Measurements from ENCODE around the gene SCN5A. TPM values are rescaled to one million over a fixed set of nuclear protein-coding genes. Genes with fewer than 3 reads are reported as not detected.
A peak's percentile ranks its signal among the peaks of the same experiment; 100 is the strongest.

The SCN5A gene
- total and polyA plus RNA-seq, 4 donors: 1.6 to 2.4 (median 1.9) TPM

DNA sequence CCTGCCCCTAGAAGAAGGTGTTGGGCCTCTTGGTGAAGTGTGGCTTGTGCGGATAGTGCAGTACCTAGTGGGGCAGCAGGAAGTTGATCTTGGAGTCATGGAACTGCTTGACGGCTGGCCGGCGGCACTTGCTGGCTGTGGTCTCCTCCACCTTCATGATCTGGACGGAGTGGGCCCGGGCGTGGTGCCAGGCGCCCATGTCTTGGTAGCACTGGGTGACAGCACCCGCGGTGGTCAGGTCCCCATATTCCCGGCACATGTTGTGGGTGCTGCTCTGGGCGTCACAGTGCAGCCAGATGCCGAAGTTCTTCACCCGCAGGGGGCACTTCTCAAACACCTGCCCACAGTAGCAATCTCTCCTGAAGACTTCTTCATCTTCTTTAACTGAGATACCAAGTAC is 122.7 kb downstream of the SCN5A start:
- no peaks in the 10 kb centered on the region for H3K27me3 ChIP-seq (ENCODE audit: control insufficient read depth, insufficient read depth, low read length)
- DNase-seq (ENCODE audit: low read depth in 4 of 6, low spot score in 6 of 6): no peak
- H3K36me3 ChIP-seq (ENCODE audit: control insufficient read depth, insufficient read depth, low read length): peaks cover 34% of the 10 kb centered on the region
- no peaks in the 10 kb centered on the region for H3K4me1 ChIP-seq (ENCODE audit: control insufficient read depth, insufficient read depth, low read length)
- H3K9me3 ChIP-seq (ENCODE audit: control insufficient read depth, insufficient read depth, low read length): no peaks in the 10 kb centered on the region
- WGBS (ENCODE audit: insufficient coverage): 97% methylated on average over 14 of the region's 14 CpGs
- H3K4me3 ChIP-seq (ENCODE audit: low read depth, low read length): no peak overlapping the region
- H3K27ac ChIP-seq (ENCODE audit: low read depth, low read length): no peak overlapping the region

DNA sequence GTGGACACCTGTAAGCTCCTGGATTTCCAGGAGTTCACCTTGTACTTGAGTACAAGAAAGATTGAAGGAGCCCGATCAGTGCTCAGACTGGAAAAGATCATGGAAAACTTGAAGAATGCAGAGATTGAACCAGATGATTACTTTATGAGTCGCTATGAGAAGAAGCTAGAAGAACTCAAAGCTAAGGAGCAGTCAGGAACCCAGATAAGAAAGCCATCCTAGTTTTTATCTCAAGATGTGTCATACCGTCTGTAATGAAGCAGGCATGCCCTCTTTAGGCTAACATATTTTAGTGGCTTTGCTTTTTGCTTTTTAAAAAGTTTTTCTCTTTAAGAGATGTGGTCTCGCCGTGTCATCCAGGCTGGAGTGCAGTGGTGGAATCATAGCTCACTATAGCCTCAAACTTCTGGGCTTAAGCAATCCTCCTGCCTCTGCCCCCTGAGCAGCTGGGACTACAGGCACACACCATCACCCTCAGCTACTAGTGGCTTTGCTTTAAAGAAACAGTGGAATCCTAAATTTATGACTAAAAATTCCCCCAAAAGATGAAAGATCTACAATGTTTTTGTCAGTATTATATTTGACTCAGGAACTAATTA is 125.2 kb downstream of the SCN5A start:
- no peak overlapping the region for H3K4me3 ChIP-seq (ENCODE audit: low read depth, low read length)
- DNase-seq (ENCODE audit: low read depth in 4 of 6, low spot score in 6 of 6): no peak
- no peaks in the 10 kb centered on the region for H3K27me3 ChIP-seq (ENCODE audit: control insufficient read depth, insufficient read depth, low read length)
- H3K27ac ChIP-seq (ENCODE audit: low read depth, low read length): no peak overlapping the region
- 100% methylated on average over 4 of the region's 5 CpGs for WGBS (ENCODE audit: insufficient coverage)
- no peaks in the 10 kb centered on the region for H3K9me3 ChIP-seq (ENCODE audit: control insufficient read depth, insufficient read depth, low read length)
- H3K4me1 ChIP-seq (ENCODE audit: control insufficient read depth, insufficient read depth, low read length): no peaks in the 10 kb centered on the region
- peaks cover 34% of the 10 kb centered on the region for H3K36me3 ChIP-seq (ENCODE audit: control insufficient read depth, insufficient read depth, low read length)

DNA sequence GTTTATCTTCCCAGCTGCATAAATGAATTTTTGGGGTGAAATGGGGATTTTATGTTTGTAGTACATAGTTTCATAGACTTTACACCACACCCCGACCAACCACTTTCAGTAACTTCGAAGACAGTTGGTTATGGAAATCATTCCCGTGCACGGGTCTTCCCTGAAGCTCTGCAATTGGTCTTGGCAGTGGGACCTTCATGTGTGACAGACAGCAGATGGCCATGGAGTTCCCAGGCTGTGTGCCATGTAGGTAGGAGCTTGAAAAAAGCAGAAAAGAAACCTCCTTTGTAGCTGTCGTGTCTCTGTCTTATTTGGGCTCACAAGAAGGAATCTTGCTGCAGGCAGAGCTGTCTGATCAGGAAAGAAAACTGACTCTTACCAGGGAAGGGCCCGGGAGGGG is 127.5 kb downstream of the SCN5A start:
- WGBS (ENCODE audit: insufficient coverage): 94% methylated on average over 4 of the region's 6 CpGs
- Histone ChIP-seq H3K4me1 (ENCODE audit: control insufficient read depth, insufficient read depth, low read length) (no peaks in the 10 kb centered on the region), H3K4me3 (ENCODE audit: low read depth, low read length) (no peak overlapping the region), H3K27me3 (ENCODE audit: control insufficient read depth, insufficient read depth, low read length) (no peaks in the 10 kb centered on the region), H3K27ac (ENCODE audit: low read depth, low read length) (no peak overlapping the region), H3K36me3 (ENCODE audit: control insufficient read depth, insufficient read depth, low read length) (peaks cover 25% of the 10 kb centered on the region), H3K9me3 (ENCODE audit: control insufficient read depth, insufficient read depth, low read length) (no peaks in the 10 kb centered on the region)
- peak in 1 of 6 donors; percentile 65 for DNase-seq (ENCODE audit: low read depth in 4 of 6, low spot score in 6 of 6)

DNA sequence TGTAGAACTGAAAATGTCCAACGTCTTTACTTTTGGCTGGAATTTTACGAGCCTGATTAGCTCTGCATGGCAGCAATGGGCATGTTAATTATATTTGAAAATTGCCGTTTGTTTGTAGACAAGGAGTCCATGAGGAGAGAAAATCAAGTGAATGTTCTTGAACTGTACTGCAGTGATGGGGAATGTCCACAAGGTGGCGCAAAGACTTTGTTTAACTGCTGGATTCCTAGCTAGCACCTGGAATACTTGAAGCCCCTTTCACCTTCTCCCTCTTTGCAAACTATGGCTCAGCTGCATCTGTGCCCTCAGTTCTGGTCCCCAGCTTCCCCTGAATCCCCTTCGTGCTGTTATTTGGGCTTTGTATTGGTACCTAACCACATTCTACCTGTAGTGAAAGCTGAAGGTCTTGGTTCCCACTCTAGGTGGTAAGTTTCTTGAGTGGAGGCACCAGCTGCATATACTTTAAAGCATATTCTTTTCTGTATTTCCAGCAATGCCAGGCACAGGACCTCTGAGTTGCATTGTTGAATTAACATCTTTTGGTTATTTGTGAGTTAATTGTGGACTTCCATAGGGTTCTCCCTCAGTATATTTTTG is 128.0 kb downstream of the SCN5A start:
- Histone ChIP-seq H3K4me1 (ENCODE audit: control insufficient read depth, insufficient read depth, low read length) (no peaks in the 10 kb centered on the region), H3K9me3 (ENCODE audit: control insufficient read depth, insufficient read depth, low read length) (no peaks in the 10 kb centered on the region), H3K27ac (ENCODE audit: low read depth, low read length) (no peak overlapping the region), H3K27me3 (ENCODE audit: control insufficient read depth, insufficient read depth, low read length) (no peaks in the 10 kb centered on the region), H3K36me3 (ENCODE audit: control insufficient read depth, insufficient read depth, low read length) (peaks cover 20% of the 10 kb centered on the region), H3K4me3 (ENCODE audit: low read depth, low read length) (no peak overlapping the region)
- DNase-seq (ENCODE audit: low read depth in 4 of 6, low spot score in 6 of 6): peak; percentile 61 to 95 (median 76)
- 3% methylated on average over 3 of the region's 5 CpGs for WGBS (ENCODE audit: insufficient coverage)

DNA sequence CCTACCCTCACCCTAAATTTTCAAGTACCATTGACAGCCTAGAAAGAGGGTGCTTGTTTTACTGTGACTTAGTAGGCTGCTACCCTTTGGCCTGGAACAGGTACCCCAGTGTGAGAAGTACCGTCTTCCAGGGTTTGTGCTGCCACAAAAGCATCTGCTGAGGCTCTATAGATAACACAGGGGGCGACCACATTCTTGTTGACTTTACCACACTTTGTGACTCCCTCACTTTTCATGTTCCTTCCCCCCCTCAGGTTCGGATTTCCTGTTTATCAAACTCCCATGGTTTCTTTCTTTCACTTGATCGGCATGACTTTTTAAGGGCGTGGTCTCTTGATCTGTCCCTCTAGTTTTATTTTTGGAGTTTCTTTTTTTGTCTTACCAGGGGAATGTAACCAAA is 129.8 kb downstream of the SCN5A start:
- Histone ChIP-seq H3K27ac (ENCODE audit: low read depth, low read length) (no peak overlapping the region), H3K4me1 (ENCODE audit: control insufficient read depth, insufficient read depth, low read length) (no peaks in the 10 kb centered on the region), H3K36me3 (ENCODE audit: control insufficient read depth, insufficient read depth, low read length) (peaks cover 18% of the 10 kb centered on the region), H3K4me3 (ENCODE audit: low read depth, low read length) (no peak overlapping the region), H3K9me3 (ENCODE audit: control insufficient read depth, insufficient read depth, low read length) (no peaks in the 10 kb centered on the region), H3K27me3 (ENCODE audit: control insufficient read depth, insufficient read depth, low read length) (no peaks in the 10 kb centered on the region)
- DNase-seq (ENCODE audit: low read depth in 4 of 6, low spot score in 6 of 6): no peak
- 46% methylated on average over 3 of the region's 5 CpGs for WGBS (ENCODE audit: insufficient coverage)

DNA sequence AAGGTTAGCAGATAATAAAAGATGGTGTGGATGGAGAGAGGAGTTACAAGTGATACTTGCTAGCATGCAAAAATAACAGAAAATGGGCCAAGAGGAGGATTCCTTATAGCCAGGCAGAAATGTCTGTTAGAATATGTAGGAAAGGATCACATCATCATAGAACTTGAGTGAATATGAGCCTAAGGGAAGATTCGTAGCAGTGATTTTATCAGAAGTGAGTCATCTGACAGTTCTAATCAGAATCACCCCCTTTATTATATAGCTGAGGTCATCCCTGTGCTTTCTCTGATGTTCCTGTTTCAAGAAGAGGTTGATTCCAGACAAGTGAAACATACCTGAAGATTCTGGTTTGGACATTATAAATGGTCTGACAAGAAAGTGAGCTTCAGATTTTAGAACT is 130.5 kb downstream of the SCN5A start:
- no peaks in the 10 kb centered on the region for H3K9me3 ChIP-seq (ENCODE audit: control insufficient read depth, insufficient read depth, low read length)
- no peak overlapping the region for H3K4me3 ChIP-seq (ENCODE audit: low read depth, low read length)
- peaks cover 20% of the 10 kb centered on the region for H3K36me3 ChIP-seq (ENCODE audit: control insufficient read depth, insufficient read depth, low read length)
- DNase-seq (ENCODE audit: low read depth in 4 of 6, low spot score in 6 of 6): no peak
- H3K4me1 ChIP-seq (ENCODE audit: control insufficient read depth, insufficient read depth, low read length): no peaks in the 10 kb centered on the region
- no peak overlapping the region for H3K27ac ChIP-seq (ENCODE audit: low read depth, low read length)
- no peaks in the 10 kb centered on the region for H3K27me3 ChIP-seq (ENCODE audit: control insufficient read depth, insufficient read depth, low read length)
- WGBS (ENCODE audit: insufficient coverage): no CpG with 5 or more reads among the region's 1 CpG

DNA sequence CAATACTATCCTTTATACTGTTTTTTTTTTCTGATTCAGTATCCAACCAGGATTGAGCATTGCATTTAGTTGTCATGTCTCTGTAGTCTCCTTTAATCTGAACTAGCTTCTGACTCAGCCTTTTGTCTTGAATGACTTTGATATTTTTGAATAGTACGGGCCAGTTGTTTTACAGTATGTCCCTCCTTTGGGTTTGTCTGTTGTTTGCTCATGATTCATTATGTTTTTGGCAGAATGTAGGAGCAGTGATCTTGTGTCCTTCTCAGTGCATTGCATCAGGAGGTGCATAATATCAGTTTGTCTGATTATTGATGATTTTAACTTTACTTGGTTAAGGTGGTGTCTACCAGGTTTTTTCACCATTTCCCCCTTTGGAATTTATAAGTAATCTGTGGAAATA is 132.8 kb downstream of the SCN5A start:
- peaks cover 17% of the 10 kb centered on the region for H3K36me3 ChIP-seq (ENCODE audit: control insufficient read depth, insufficient read depth, low read length)
- 0% methylated on average over 1 of the region's 1 CpG for WGBS (ENCODE audit: insufficient coverage)
- no peaks in the 10 kb centered on the region for H3K9me3 ChIP-seq (ENCODE audit: control insufficient read depth, insufficient read depth, low read length)
- H3K4me3 ChIP-seq (ENCODE audit: low read depth, low read length): no peak overlapping the region
- H3K27me3 ChIP-seq (ENCODE audit: control insufficient read depth, insufficient read depth, low read length): no peaks in the 10 kb centered on the region
- no peaks in the 10 kb centered on the region for H3K4me1 ChIP-seq (ENCODE audit: control insufficient read depth, insufficient read depth, low read length)
- H3K27ac ChIP-seq (ENCODE audit: low read depth, low read length): no peak overlapping the region
- DNase-seq (ENCODE audit: low read depth in 4 of 6, low spot score in 6 of 6): no peak

DNA sequence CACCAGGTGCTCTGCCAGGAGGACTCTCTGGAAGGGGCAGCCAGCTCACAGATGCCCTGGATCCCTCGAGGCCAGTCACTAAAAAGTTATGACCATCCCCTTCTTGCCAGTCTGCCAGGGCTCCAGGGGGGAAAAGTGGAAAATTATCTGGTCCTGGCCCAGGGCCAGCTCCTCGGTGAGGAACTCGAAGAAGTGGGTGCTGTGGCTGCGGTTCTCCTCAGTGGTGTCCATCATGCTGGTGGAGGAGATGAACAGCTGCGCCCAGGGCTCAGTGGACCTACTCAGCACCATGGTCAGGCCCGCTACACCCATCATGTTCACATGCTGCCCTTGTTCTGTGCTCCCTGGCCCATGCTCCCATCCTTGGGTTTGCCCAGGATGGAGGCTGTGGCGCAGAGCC is 134.1 kb downstream of the SCN5A start:
- H3K36me3 ChIP-seq (ENCODE audit: control insufficient read depth, insufficient read depth, low read length): peaks cover 17% of the 10 kb centered on the region
- no peak overlapping the region for H3K27ac ChIP-seq (ENCODE audit: low read depth, low read length)
- no peak for DNase-seq (ENCODE audit: low read depth in 4 of 6, low spot score in 6 of 6)
- WGBS (ENCODE audit: insufficient coverage): 99% methylated on average over 7 of the region's 7 CpGs
- no peaks in the 10 kb centered on the region for H3K4me1 ChIP-seq (ENCODE audit: control insufficient read depth, insufficient read depth, low read length)
- H3K9me3 ChIP-seq (ENCODE audit: control insufficient read depth, insufficient read depth, low read length): no peaks in the 10 kb centered on the region
- no peak overlapping the region for H3K4me3 ChIP-seq (ENCODE audit: low read depth, low read length)
- H3K27me3 ChIP-seq (ENCODE audit: control insufficient read depth, insufficient read depth, low read length): no peaks in the 10 kb centered on the region

DNA sequence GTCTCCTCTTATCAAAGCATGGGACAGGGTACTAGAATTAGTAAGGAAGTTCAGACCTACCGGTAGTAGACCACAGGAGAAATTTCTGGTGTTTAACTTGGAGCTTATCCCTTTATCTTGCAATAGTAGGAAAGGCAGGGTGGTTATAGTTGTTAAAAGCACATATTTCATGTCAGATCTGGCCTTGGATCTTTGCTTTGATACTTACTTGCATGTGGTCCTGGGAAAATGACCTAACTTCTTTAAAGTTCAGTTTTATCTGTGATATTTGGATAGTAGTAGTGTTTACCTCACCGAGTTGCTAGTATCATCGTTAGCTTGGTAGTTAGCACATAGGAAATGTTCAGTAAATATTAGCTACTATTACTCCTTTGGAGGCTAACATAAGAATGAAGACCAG is 137.9 kb downstream of the SCN5A start:
- Histone ChIP-seq H3K9me3 (ENCODE audit: control insufficient read depth, insufficient read depth, low read length) (no peaks in the 10 kb centered on the region), H3K27ac (ENCODE audit: low read depth, low read length) (no peak overlapping the region), H3K27me3 (ENCODE audit: control insufficient read depth, insufficient read depth, low read length) (no peaks in the 10 kb centered on the region), H3K4me1 (ENCODE audit: control insufficient read depth, insufficient read depth, low read length) (no peaks in the 10 kb centered on the region), H3K36me3 (ENCODE audit: control insufficient read depth, insufficient read depth, low read length) (peaks cover 25% of the 10 kb centered on the region), H3K4me3 (ENCODE audit: low read depth, low read length) (no peak overlapping the region)
- DNase-seq (ENCODE audit: low read depth in 4 of 6, low spot score in 6 of 6): no peak
- 88% methylated on average over 1 of the region's 3 CpGs for WGBS (ENCODE audit: insufficient coverage)

DNA sequence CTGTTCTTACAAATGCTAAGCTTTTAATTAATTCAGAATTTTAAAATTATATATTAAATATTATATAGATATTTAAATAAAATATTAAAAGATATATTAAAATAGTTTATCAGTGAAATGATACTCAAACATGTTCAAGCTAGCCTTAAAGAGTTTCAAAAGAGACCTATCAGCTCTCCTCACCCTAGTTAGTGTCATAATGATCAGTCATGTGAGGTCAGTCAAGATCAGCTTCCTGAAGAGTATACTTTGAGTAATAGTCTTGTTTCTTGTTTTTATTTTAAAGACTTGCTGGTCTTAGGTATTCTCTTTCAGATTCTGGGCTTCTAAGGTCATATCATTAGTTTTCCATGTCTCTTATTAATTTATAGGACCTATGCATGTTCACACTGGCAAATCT is 138.9 kb downstream of the SCN5A start:
- H3K27me3 ChIP-seq (ENCODE audit: control insufficient read depth, insufficient read depth, low read length): no peaks in the 10 kb centered on the region
- no peaks in the 10 kb centered on the region for H3K4me1 ChIP-seq (ENCODE audit: control insufficient read depth, insufficient read depth, low read length)
- no peaks in the 10 kb centered on the region for H3K9me3 ChIP-seq (ENCODE audit: control insufficient read depth, insufficient read depth, low read length)
- H3K4me3 ChIP-seq (ENCODE audit: low read depth, low read length): no peak overlapping the region
- no peak overlapping the region for H3K27ac ChIP-seq (ENCODE audit: low read depth, low read length)
- H3K36me3 ChIP-seq (ENCODE audit: control insufficient read depth, insufficient read depth, low read length): peaks cover 26% of the 10 kb centered on the region
- DNase-seq (ENCODE audit: low read depth in 4 of 6, low spot score in 6 of 6): no peak

All from spinal cord (tissue), 10 donors.